ENCODE measurements around the gene CHST7.
A peak's percentile ranks its signal among the peaks of the same experiment; 100 is the strongest.
"Not testable (repeated sequence)": the region's sequence is repeated elsewhere in the genome, so short reads cannot be mapped to it uniquely, and the experiment has no call there.

Gene CHST7, protein sequence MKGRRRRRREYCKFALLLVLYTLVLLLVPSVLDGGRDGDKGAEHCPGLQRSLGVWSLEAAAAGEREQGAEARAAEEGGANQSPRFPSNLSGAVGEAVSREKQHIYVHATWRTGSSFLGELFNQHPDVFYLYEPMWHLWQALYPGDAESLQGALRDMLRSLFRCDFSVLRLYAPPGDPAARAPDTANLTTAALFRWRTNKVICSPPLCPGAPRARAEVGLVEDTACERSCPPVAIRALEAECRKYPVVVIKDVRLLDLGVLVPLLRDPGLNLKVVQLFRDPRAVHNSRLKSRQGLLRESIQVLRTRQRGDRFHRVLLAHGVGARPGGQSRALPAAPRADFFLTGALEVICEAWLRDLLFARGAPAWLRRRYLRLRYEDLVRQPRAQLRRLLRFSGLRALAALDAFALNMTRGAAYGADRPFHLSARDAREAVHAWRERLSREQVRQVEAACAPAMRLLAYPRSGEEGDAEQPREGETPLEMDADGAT

GRCh38 chrX:46573331-46573891, at the start of gene CHST7:
Gene CHST7, plus strand, starts transcription at chrX:46573765. Its CDS starts 167 bp downstream, at chrX:46573932.
- no peak for FAIRE-seq

GRCh38 chrX:46528640-46529039, 44.9 kb upstream of the CHST7 start:
- not testable (repeated sequence) for FAIRE-seq

DNA sequence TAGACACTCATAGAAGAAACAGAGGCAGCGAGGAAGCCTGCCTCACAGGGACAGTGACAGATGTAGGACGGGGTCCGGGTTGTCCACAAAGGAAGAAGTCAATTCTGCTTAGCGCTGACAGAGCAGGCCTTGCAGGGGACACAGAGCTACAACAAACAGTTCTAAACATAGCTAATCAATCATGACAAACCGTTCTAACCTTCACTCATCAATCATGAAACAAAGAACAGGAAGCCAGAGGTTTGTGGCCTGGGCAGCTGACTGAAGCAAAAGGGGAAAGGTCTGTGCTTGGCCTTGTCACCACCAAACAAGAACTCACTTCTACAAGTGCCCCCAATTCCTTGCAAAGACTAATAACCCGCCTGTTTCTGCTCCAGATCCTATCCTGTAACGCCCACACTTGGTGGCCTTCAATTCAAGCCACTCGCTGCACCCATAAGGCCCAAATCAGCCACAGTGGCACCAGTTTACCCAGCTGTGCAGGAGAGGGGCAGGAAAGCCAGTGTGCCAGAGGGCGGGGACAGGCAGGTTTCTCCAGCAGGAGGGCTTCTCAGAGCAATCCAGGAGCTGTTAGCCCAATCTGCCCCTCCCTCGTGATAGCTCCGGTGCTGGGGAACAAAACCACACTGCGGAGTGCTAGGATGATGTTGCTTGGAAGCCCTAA, 43.7 kb upstream of the CHST7 start:
- FAIRE-seq, result not testable (repeated sequence)

GRCh38 chrX:46530404-46530908, 43.1 kb upstream of the CHST7 start:
- FAIRE-seq, result not testable (repeated sequence)

DNA sequence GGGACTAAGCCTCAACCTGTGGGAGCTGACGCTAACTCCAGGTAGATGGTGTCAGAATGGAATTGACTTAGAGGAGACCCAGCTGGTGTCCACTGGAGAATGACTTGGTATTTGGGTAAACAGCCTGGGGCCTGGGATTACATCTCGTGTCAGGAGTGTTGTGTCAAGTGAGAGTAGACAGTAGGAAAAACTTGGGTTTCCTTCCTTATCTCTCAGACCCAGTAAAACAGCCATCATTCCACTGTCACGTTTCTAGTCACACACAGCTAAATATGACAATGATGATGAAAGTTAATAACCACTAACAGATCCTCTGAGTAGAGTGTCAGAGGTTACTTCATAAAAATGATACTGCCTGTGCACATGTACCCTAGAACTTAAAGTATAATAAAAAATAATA, 42.1 kb upstream of the CHST7 start:
- no peak for FAIRE-seq

DNA sequence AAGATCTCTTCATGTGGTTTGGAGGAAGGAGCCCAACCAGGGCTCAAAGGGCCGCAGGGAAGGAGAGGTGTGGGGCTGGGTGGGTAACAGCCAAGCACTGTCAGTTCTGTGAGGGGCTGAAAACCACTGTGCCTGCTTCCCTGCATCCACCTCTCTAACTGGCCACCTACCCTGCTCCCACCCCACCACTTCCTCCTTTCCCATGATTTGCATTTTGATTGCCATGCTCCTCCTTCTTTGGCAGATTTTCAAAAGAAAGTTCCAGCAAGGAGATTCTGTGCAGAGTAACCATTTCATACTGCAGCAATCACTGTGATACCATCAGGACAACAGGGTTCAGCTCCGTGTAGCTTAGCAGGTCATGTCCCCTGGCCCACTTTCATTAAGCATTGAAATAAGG, 30.1 kb upstream of the CHST7 start:
- FAIRE-seq, result no peak

GRCh38 chrX:46544527-46544926, 29.0 kb upstream of the CHST7 start:
- FAIRE-seq, result not testable (repeated sequence)

DNA sequence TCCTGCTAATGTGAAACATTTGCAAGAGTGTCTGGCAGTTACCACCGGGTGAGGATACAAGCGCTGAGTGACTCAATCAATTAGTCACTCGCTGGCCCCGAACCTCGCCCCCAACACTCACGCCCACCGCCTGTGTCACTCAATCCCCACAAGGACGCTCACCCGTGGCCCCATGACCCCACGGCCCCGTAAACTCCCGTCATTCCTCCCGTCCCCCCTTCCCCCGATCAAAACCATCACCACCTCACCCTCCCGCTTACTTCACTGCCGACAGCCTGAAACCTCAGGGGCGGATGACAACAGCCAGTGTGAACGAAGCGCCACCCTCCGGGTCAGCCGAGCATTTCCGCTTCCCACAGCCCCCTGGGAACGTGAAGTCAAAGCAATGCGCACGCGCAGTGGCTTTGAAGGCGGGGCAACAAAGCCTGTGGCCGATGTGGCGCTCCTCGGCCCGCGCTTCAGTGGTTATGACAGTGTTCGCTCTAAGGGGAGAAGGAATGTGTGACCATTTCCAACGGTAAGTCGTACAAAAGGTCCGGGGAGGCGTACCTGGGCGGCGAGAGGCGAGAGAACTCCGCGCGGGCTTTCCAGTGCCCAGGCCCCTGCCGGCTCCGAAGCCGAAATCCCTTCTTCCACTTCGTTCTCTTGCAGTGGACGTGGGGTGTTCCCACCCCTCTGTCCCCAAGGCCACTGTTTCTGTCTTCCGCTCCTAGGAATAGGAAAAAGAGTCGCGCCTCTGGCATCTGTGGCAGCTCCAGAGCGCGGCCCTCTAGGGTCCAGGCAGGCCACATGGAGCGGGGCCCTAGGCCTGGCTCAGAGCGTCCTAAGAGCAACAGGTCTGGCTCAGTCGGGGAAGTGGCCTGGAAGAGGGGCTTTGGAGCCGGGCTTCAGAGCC, 28.2 kb upstream of the CHST7 start, which contains the start of gene ZNF674:
TSS of gene ZNF674 (minus strand) at position 311 of the 895 bp plus-strand sequence. CDS start 3,334 bp downstream, outside the sequence.
- no peak for FAIRE-seq

DNA sequence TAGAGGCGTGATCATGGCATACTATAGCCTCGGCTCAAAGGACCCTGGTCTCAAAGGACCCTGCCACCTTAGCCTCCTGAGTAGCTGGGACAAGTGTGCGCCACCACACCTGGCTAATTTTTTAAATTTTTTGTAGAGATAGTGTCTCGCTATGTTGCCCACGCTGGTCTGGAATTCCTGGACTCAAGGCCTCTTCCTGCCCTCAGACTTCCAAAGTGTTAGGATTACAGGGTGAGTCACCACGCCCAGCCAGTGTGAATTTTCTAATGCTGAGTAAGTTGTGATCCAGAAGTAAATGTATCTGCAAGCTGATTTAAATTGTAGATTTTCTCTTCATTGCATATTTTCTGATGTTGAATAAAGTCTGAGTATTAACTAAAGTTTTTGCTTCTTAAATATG, 25.7 kb upstream of the CHST7 start:
- no peak for FAIRE-seq

- FAIRE-seq, result no peak
Observed at GRCh38 chrX:46549914-46550313, 23.7 kb upstream of the CHST7 start.

- FAIRE-seq, result no peak
Observed at GRCh38 chrX:46551494-46552128, 22.0 kb upstream of the CHST7 start.

- no peak for FAIRE-seq
Observed at GRCh38 chrX:46553935-46554334, 19.6 kb upstream of the CHST7 start.

GRCh38 chrX:46554942-46555341, 18.6 kb upstream of the CHST7 start:
- peak; percentile 94 for FAIRE-seq

- FAIRE-seq, result no peak
Observed at GRCh38 chrX:46559062-46559461, 14.5 kb upstream of the CHST7 start.

DNA sequence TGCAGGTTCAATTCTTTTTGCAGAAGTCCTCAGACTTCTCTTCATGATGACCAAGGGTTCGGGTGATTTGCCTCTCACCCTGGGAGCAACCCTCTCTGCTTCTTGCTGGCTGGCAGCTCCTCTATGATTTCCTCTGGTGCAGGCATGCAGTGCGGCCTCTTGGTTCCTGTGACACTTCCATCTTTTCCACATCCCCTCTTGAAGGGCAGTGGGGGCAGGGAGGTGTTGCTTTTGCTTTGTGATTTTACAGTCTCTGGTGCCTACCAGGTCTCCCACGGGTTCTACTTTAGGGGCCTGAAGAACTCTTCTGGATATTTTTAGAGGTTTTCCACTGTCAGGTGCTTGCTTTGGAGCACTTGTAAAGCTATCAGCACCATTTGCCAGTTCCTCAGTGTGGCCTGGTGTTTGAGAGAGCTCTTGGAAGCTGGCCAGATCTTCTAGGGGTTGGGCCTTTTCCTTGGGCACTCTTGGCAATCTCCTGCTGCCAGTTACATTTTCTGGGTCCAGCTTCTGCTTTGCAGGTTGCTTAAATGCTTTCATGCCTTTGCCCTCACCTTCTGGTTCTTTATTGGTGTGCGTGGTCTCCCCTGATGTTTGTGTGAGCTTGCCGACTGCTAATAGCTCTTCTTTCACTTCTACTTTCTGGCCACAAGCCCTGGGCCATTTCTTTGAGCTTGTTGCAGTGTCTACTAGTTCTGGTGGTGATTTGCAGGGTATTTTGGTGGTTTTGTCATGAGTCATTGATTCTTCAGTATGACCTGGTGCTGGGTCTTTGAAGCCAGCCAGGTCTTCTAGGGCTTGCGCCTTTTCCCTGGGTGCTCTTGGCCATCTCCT, 11.5 kb upstream of the CHST7 start:
- FAIRE-seq, result no peak

GRCh38 chrX:46567388-46567787, 6.2 kb upstream of the CHST7 start:
- FAIRE-seq, result no peak

DNA sequence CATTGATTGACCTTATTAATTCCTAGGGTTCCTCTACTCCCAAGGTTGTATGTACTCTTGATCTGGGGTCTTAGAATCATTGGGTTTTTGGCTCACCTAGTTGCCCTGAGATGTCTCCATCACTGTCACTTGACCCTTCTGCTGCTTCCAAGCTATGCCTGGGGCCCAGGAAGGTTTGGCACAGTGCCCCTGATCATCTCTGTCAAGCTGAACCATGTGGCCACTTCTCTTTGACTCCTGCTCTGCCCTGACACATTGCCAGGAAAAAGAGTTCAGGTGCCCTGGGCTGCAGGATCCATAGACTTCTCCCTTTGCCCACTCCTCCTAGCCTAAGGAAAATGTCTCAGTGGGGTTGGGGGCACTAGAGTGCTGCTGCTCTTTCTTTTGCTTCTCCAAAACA, 3.9 kb upstream of the CHST7 start:
- no peak for FAIRE-seq

- no peak for FAIRE-seq
Observed at GRCh38 chrX:46571423-46572339, 1.9 kb upstream of the CHST7 start.

DNA sequence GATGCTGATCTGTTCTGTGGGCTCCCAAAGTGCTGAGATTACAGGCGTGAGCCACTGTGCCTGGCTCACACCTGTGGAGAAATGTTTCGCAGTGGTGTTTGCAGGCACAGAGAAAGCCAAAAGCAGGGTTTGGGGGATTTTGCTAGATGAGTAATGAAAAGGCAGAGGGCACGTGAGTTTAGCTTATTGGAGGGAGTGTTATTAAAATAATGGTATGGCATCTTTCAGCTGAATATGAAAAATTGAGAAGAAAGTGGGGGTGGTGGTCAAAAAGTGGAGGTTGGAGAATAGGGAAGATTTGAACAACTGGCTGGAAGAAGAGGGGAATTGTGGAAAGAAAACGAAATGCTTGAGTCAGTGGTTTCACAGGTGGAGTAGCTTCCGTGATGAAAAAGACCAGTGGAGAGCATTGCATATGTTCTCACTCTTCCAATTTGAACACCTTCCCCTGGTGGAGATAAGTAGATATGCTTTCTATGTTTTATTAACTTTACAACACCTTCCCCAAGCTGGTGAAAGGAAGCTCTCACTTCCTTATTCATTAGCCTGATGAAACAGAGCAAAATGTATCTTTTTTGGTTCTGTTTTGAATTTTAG, 1.1 kb upstream of the CHST7 start:
- FAIRE-seq, result no peak
